IMR-90 (cell line): ENCODE measurements around the gene TCF4. TPM values are rescaled to one million over a fixed set of nuclear protein-coding genes. Genes with fewer than 3 reads are reported as not detected.

Experiments
- ATAC-seq: fragments of 200-7000 bp; cut with Tn5 transposase; 2 replicates; pipeline ENCODE4 v1.9.1; 2020; ENCODE audit warnings: low read depth, mild to moderate bottlenecking, moderate library complexity
- BruUV-seq: library from RNA; stranded (reverse); fragments of 400-500 nt; replicated peaks from 2 replicates; lab custom pipeline; 2021; lab: Mats Ljungman, UMichigan
- CTCF ChIA-PET: fragments of 300-600 bp; formaldehyde crosslinking; extraction: SDS; loops from one replicate; lab custom pipeline; 2021; ENCODE audit warnings: antibody characterized with exemption; lab: Yijun Ruan, JAX
- POLR2A ChIA-PET: fragments of 300-600 bp; sonication (Branson Sonifier 250); formaldehyde crosslinking; loops from one replicate; lab custom pipeline; 2022; ENCODE audit warnings: antibody characterized with exemption; ENCODE audit not compliant: unreplicated experiment; lab: Charles Lee
- DNase-seq: peaks from one replicate; pipeline ENCODE4 v3.0.0; 2013
- H2AFZ ChIP-seq: replicated peaks from 2 replicates; pipeline ENCODE3; 2013; ENCODE audit warnings: low read length, mild to moderate bottlenecking; ENCODE audit not compliant: poor library complexity
- H2AK5ac ChIP-seq: 2 replicates; pipeline ENCODE4 v1.6.1; 2013; ENCODE audit warnings: low read depth, low read length, inconsistent platforms
- H2AK9ac ChIP-seq: replicated peaks from 2 replicates; pipeline ENCODE3; 2013; ENCODE audit warnings: mild to moderate bottlenecking, low read depth, low read length, moderate library complexity; ENCODE audit not compliant: poor library complexity
- H2BK120ac ChIP-seq: 2 replicates; pipeline ENCODE4 v1.6.1; 2013; ENCODE audit warnings: low read depth, low read length, inconsistent platforms
- H2BK15ac ChIP-seq: 3 replicates; pipeline ENCODE4 v1.6.1; 2013; ENCODE audit warnings: low read depth, low read length, inconsistent platforms
- H2BK20ac ChIP-seq: 2 replicates; pipeline ENCODE4 v1.6.1; 2013; ENCODE audit warnings: low read depth, mild to moderate bottlenecking, inconsistent platforms, low read length, moderate library complexity
- H2BK5ac ChIP-seq: 2 replicates; pipeline ENCODE4 v1.6.1; 2013; ENCODE audit warnings: mild to moderate bottlenecking, low read depth, low read length, inconsistent platforms; ENCODE audit not compliant: poor library complexity, severe bottlenecking
- H3K14ac ChIP-seq: replicated peaks from 2 replicates; pipeline ENCODE4 v1.6.1; 2013; ENCODE audit warnings: low read depth, low read length, inconsistent platforms
- H3K18ac ChIP-seq: 2 replicates; pipeline ENCODE4 v1.6.1; 2013; ENCODE audit warnings: low read depth, low read length, control low read depth
- H3K23ac ChIP-seq: 2 replicates; pipeline ENCODE4 v1.6.1; 2013; ENCODE audit warnings: low read depth, low read length, inconsistent platforms
- H3K27ac ChIP-seq: 2 replicates; pipeline ENCODE4 v1.5.1; 2013; ENCODE audit warnings: mild to moderate bottlenecking, control low read depth, low read length; ENCODE audit not compliant: insufficient read depth
- H3K27me3 ChIP-seq: 2 replicates; pipeline ENCODE4 v1.6.1; 2013; ENCODE audit warnings: low read length; ENCODE audit not compliant: control insufficient read depth, insufficient read depth
- H3K36me3 ChIP-seq: 2 replicates; pipeline ENCODE4 v1.6.1; 2013; ENCODE audit warnings: low read length, mixed read lengths; ENCODE audit not compliant: control insufficient read depth, insufficient read depth
- H3K4ac ChIP-seq: 2 replicates; pipeline ENCODE4 v1.6.1; 2013; ENCODE audit warnings: low read depth, low read length, inconsistent platforms
- H3K4me1 ChIP-seq: 2 replicates; pipeline ENCODE4 v1.6.1; 2013; ENCODE audit warnings: low read length, mixed read lengths; ENCODE audit not compliant: control insufficient read depth, insufficient read depth
- H3K4me2 ChIP-seq: 2 replicates; pipeline ENCODE4 v1.6.1; 2013; ENCODE audit warnings: low read depth, mild to moderate bottlenecking, control low read depth, low read length, moderate library complexity
- H3K4me3 ChIP-seq: 2 replicates; pipeline ENCODE4 v1.5.1; 2013; ENCODE audit warnings: low read depth, mild to moderate bottlenecking, control low read depth, low read length, moderate library complexity; ENCODE audit not compliant: insufficient read depth
- H3K56ac ChIP-seq: 2 replicates; pipeline ENCODE4 v1.6.1; 2013; ENCODE audit warnings: low read length, inconsistent platforms; ENCODE audit not compliant: insufficient read depth; ENCODE audit errors: extremely low read depth
- H3K79me1 ChIP-seq, 2 experiments: 2 replicates each; pipeline ENCODE4 v1.6.1; 2013; ENCODE audit warnings: low read length in 2 of 2, inconsistent platforms in 1 of 2, low read depth in 1 of 2
- H3K9ac ChIP-seq: 2 replicates; pipeline ENCODE4 v1.6.1; 2013; ENCODE audit warnings: low read depth, low read length, control low read depth
- H3K9me1 ChIP-seq: 2 replicates; pipeline ENCODE4 v1.6.1; 2013; ENCODE audit warnings: low read length, inconsistent platforms; ENCODE audit not compliant: insufficient read depth
- H3K9me3 ChIP-seq: 2 replicates; pipeline ENCODE4 v1.6.1; 2013; ENCODE audit warnings: low read length; ENCODE audit not compliant: control insufficient read depth, insufficient read depth
- H4K20me1 ChIP-seq: 2 replicates; pipeline ENCODE4 v1.6.1; 2013; ENCODE audit warnings: low read length, inconsistent platforms; ENCODE audit not compliant: insufficient read depth
- H4K5ac ChIP-seq: 2 replicates; pipeline ENCODE4 v1.6.1; 2013; ENCODE audit warnings: mild to moderate bottlenecking, low read depth, low read length, control low read depth
- H4K8ac ChIP-seq, 2 experiments: 2 replicates each; pipeline ENCODE4 v1.6.1; 2013; ENCODE audit warnings: low read depth in 2 of 2, low read length in 2 of 2, control low read depth in 1 of 2, inconsistent platforms in 1 of 2
- H4K91ac ChIP-seq: 2 replicates; pipeline ENCODE4 v1.6.1; 2013; ENCODE audit warnings: low read depth, low read length, inconsistent platforms; ENCODE audit not compliant: insufficient read depth
- CEBPB ChIP-seq: IDR thresholded peaks from 2 replicates; pipeline ENCODE4 v1.6.1; 2012; ENCODE audit warnings: low read depth, low read length, improper control_type of control experiment
- CHD1 ChIP-seq: IDR thresholded peaks from 2 replicates; pipeline ENCODE4 v1.6.1; 2012; ENCODE audit warnings: low read depth, low read length, improper control_type of control experiment
- FOS ChIP-seq: fragments of 150-350 bp; IDR thresholded peaks from 2 replicates; pipeline ENCODE4 v1.6.1; 2016; ENCODE audit warnings: low read depth, low read length
- MAFK ChIP-seq: IDR thresholded peaks from 2 replicates; pipeline ENCODE4 v1.6.1; 2012; ENCODE audit warnings: low read depth, low read length, improper control_type of control experiment
- MAZ ChIP-seq: IDR thresholded peaks from 2 replicates; pipeline ENCODE4 v1.6.1; 2012; ENCODE audit warnings: low read depth, mild to moderate bottlenecking, low read length, improper control_type of control experiment, moderate library complexity, borderline replicate concordance
- MXI1 ChIP-seq: IDR thresholded peaks from 2 replicates; pipeline ENCODE4 v1.6.1; 2012; ENCODE audit warnings: low read depth, mild to moderate bottlenecking, low read length, moderate library complexity, borderline replicate concordance
- NFE2L2 ChIP-seq: fragments of 150-350 bp; IDR thresholded peaks from 2 replicates; pipeline ENCODE4 v1.6.1; 2016; ENCODE audit warnings: low read depth, mild to moderate bottlenecking, low read length
- RAD21 ChIP-seq: IDR thresholded peaks from 2 replicates; pipeline ENCODE4 v1.6.1; 2012; ENCODE audit warnings: low read length, improper control_type of control experiment
- RCOR1 ChIP-seq: IDR thresholded peaks from 2 replicates; pipeline ENCODE4 v1.6.1; 2012; ENCODE audit warnings: mild to moderate bottlenecking, low read length, improper control_type of control experiment; ENCODE audit not compliant: insufficient replicate concordance
- RFX5 ChIP-seq: IDR thresholded peaks from 2 replicates; pipeline ENCODE4 v1.8.0; 2012; ENCODE audit warnings: low read depth, mild to moderate bottlenecking, low read length, moderate library complexity
- SMC3 ChIP-seq: fragments of 150-350 bp; IDR thresholded peaks from 2 replicates; pipeline ENCODE4 v1.6.1; 2016; ENCODE audit warnings: low read depth, mild to moderate bottlenecking, antibody characterized with exemption, low read length, moderate library complexity
- WGBS, 2 experiments: methylation state at CpG; one replicate each; pipeline versions ENCODE4 v1.1.5 to v1.1.7; 2013; ENCODE audit warnings: missing lambda C conversion rate in 2 of 2; ENCODE audit not compliant: insufficient read length in 1 of 2; ENCODE audit errors: extremely low coverage in 2 of 2; 5-methylcytosine and 5-hydroxymethylcytosine counted together
- dilution Hi-C: fragments of 300-500 bp; cut with HindIII; formaldehyde crosslinking; loops from one replicate; pipeline ENCODE4 v1.14.3; 2018; ENCODE audit warnings: low sequenced_read_pairs; ENCODE audit not compliant: unreplicated experiment
- in situ Hi-C: fragments of 300-500 bp; cut with MboI; formaldehyde crosslinking; loops from 3 replicates; pipeline ENCODE4 v1.14.3; 2019; ENCODE audit warnings: low sequenced_read_pairs, inconsistent platforms, mixed read lengths
- intact Hi-C: fragments of 100-400 bp; cut with micrococcal nuclease; formaldehyde crosslinking; loops from 2 replicates; pipeline ENCODE4 v1.10.0; 2022
- polyA plus RNA-seq, 3 experiments: library from polyadenylated mRNA; depleted of rRNA; stranded (reverse); fragments of >200 nt; gene quantifications; 2 replicates each; pipeline ENCODE4 v1.2.3, GENCODE V29; 2012; ENCODE audit warnings: low replicate concordance in 1 of 3
- total RNA-seq: library from RNA; depleted of rRNA; stranded (reverse); fragments of >200 nt; gene quantifications from 2 replicates; pipeline ENCODE4 v1.2.3, GENCODE V29; 2012
- TF ChIP-seq, protein P1 (sequence below): fragments of 150-350 bp; IDR thresholded peaks from 2 replicates; pipeline ENCODE4 v1.6.1; 2017; ENCODE audit warnings: mild to moderate bottlenecking, antibody characterized with exemption, low read length, low read depth
- TF ChIP-seq, protein P2 (sequence below): conservative IDR thresholded peaks from 2 replicates; pipeline ENCODE4 v1.5.1; 2012; ENCODE audit warnings: mild to moderate bottlenecking, low read depth, low read length, improper control_type of control experiment

The TCF4 gene
- total and polyA plus RNA-seq, 2 of the 4 experiments (the other 2 are of a cell fraction), result 30.0 to 87.1 TPM

DNA sequence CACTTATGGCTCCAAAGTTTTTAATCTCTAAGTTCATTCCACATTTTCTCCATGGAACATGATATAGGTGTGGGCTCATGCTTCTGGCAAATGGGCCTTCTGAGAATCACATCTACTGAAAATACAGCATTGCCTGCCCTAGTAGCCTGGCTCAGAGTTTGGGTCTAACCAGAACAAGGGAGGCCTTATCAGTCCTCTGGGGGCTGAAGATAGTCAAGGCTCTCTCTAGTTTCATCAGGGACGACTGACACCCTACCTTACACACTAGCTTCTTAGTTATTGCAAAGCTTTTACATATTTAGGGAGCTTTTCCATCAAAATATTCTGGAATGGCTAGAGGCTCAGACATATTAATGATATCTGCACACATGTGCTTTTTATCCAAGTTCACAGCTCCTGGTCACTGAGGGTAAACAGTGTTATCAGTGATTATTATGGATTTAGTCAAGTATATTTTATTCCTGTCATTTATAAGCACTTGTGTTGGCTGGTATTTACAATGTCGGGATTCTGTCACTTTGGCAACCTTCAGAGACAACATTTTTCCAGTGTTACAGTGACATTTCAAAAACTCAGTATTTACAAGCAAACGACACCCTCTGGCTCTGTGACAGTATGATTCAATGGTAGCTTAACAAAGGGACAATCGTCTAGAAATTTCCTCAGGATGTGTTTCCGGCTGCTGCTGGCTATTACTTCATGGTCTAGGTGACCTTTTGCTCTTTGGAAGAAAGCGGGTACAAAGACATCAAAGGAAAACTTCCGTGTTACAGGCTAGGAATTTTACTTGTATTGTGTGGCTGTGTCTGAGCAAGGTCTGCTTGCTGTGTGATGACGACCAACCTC is 200.6 kb downstream of the TCF4 start (continued):
- no peak for TF ChIP-seq SMC3

DNA sequence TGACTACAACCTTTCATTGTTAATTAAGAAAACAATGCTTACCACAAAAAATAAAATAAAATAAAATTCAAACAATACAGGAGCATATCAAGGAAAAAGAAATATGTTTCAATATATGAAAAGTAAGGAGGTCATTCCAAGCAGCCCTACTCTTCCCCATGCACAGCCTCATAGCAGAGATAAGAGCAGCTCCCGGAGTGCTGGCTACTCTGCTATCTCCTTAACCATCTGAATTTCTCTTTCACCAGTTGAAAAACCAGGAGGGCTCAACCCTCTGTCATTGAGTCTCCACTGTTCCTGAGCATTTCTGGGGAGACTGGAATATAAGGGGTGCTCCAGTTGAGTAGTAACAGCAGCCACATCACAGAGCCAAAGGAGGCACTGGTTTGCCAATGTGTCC is 201.4 kb downstream of the TCF4 start:
- dilution Hi-C loops (no loop called here), intact Hi-C loops (no loop called here), in situ Hi-C loops (no loop called here)
- H4K91ac ChIP-seq, result no peak overlapping the region
- H3K4me3 ChIP-seq, result no peak overlapping the region
- H2BK20ac ChIP-seq, result no peak overlapping the region
- peaks cover 10% of the 10 kb centered on the region; the same call in 1 of the 2 replicates for H3K9me1 ChIP-seq
- H3K4ac ChIP-seq, result no peak overlapping the region
- H3K14ac ChIP-seq, result no peak overlapping the region
- no peak overlapping the region for H3K56ac ChIP-seq
- no peak overlapping the region for H2AK9ac ChIP-seq
- no peak overlapping the region for H2BK120ac ChIP-seq
- no peak overlapping the region for H3K23ac ChIP-seq
- no peak overlapping the region for H2AFZ ChIP-seq
- ChIA-PET POLR2A (no interaction called here), CTCF (no interaction called here)
- H2BK5ac ChIP-seq, result no peak overlapping the region
- H4K20me1 ChIP-seq, result peaks cover 14% of the 10 kb centered on the region; the same call in 1 of the 2 replicates
- DNase-seq (no peak), ATAC-seq (no peak)
- no peak overlapping the region for H3K9ac ChIP-seq
- BruUV-seq, result no TSS peak
- peaks cover 34 to 88% of the 10 kb centered on the region in 2 experiments for H3K79me1 ChIP-seq
- H2BK15ac ChIP-seq, result no peak overlapping the region
- H3K9me3 ChIP-seq, result no peaks in the 10 kb centered on the region
- no peak overlapping the region for H3K18ac ChIP-seq
- H3K36me3 ChIP-seq, result peaks cover 5% of the 10 kb centered on the region
- H4K5ac ChIP-seq, result no peak overlapping the region
- no peak overlapping the region for H3K27ac ChIP-seq
- no peak overlapping the region for H3K4me2 ChIP-seq
- no peak overlapping the region for H4K8ac ChIP-seq
- WGBS, 2 experiments, result no CpG with 5 or more reads among the region's 1 CpG
- peaks cover 4% of the 10 kb centered on the region; the same call in 1 of the 2 replicates for H3K4me1 ChIP-seq
- no peak overlapping the region for H2AK5ac ChIP-seq
- H3K27me3 ChIP-seq, result no peaks in the 10 kb centered on the region
- TF ChIP-seq, protein P1, sequence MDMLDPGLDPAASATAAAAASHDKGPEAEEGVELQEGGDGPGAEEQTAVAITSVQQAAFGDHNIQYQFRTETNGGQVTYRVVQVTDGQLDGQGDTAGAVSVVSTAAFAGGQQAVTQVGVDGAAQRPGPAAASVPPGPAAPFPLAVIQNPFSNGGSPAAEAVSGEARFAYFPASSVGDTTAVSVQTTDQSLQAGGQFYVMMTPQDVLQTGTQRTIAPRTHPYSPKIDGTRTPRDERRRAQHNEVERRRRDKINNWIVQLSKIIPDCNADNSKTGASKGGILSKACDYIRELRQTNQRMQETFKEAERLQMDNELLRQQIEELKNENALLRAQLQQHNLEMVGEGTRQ, result no peak
- TF ChIP-seq MAZ (no peak), CEBPB (no peak), SMC3 (no peak), RAD21 (no peak), MXI1 (no peak), NFE2L2 (no peak), RFX5 (no peak), FOS (no peak), CHD1 (no peak), MAFK (no peak), RCOR1 (no peak)
- TF ChIP-seq, protein P2, sequence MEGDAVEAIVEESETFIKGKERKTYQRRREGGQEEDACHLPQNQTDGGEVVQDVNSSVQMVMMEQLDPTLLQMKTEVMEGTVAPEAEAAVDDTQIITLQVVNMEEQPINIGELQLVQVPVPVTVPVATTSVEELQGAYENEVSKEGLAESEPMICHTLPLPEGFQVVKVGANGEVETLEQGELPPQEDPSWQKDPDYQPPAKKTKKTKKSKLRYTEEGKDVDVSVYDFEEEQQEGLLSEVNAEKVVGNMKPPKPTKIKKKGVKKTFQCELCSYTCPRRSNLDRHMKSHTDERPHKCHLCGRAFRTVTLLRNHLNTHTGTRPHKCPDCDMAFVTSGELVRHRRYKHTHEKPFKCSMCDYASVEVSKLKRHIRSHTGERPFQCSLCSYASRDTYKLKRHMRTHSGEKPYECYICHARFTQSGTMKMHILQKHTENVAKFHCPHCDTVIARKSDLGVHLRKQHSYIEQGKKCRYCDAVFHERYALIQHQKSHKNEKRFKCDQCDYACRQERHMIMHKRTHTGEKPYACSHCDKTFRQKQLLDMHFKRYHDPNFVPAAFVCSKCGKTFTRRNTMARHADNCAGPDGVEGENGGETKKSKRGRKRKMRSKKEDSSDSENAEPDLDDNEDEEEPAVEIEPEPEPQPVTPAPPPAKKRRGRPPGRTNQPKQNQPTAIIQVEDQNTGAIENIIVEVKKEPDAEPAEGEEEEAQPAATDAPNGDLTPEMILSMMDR, result no peak
